Upper lobe of left lung (tissue), 4 donors: Measurements from ENCODE around the gene ECEL1.

Experiments
- CTCF ChIP-seq, 6 experiments: fragments of 450-650 bp in 4 of 6; fragments of 200-600 bp in 2 of 6; sonication (generic) in 2 of 6; IDR thresholded peaks; one replicate each; pipeline ENCODE4 v1.5.1; 2016 to 2019; ENCODE audit warnings: antibody characterized with exemption in 6 of 6
- EP300 ChIP-seq, 4 donors: sonication (generic); formaldehyde crosslinking; IDR thresholded peaks; one replicate each; pipeline ENCODE4 v1.5.1; 2017; ENCODE audit warnings: antibody characterized with exemption in 4 of 4, control low read depth in 2 of 4
- POLR2A ChIP-seq, 4 donors: fragments of 450-650 bp; IDR thresholded peaks; one replicate each; pipeline ENCODE4 v1.5.1; 2016 to 2017; ENCODE audit warnings: antibody characterized with exemption in 4 of 4, mild to moderate bottlenecking in 2 of 4
- POLR2AphosphoS5 ChIP-seq, 2 donors: sonication (generic); formaldehyde crosslinking; IDR thresholded peaks; one replicate each; pipeline ENCODE4 v1.5.1; 2017; ENCODE audit warnings: antibody characterized with exemption in 2 of 2

GRCh38 chr2:232485757-232486557 lies 1.7 kb downstream of the ECEL1 start:
- no peak for TF ChIP-seq CTCF (IDR thresholded peaks at IDR 0.05)
- no peak for TF ChIP-seq POLR2A (IDR thresholded peaks at IDR 0.05)
- TF ChIP-seq EP300 (IDR thresholded peaks at IDR 0.05): no peak
- no peak for TF ChIP-seq POLR2AphosphoS5 (IDR thresholded peaks at IDR 0.05)
